PC-9 (cell line): ENCODE results near the gene KIAA1671.
"Not testable (repeated sequence)": the region's sequence is repeated elsewhere in the genome, so short reads cannot be mapped to it uniquely, and the experiment has no call there.

Source experiments
- CTCF ChIP-seq: fragments of 200-600 bp; sonication (generic); conservative IDR thresholded peaks from 2 replicates; pipeline ENCODE4 v1.6.1; 2017; ENCODE audit warnings: mixed run types, antibody characterized with exemption, mild to moderate bottlenecking, moderate library complexity
- EZH2 ChIP-seq: fragments of 200-600 bp; sonication (generic); IDR thresholded peaks from 2 replicates; pipeline ENCODE4 v1.8.0; 2017; ENCODE audit warnings: antibody characterized with exemption, low read depth

GRCh38 chr22:25204547-25204946 lies 252.0 kb downstream of the KIAA1671 start:
- not testable (repeated sequence) for TF ChIP-seq CTCF, EZH2
